GM21423 (cell line): ENCODE data around the gene OFD1.
A peak's percentile ranks its signal among the peaks of the same experiment; 100 is the strongest.
"Not testable (repeated sequence)": the region's sequence is repeated elsewhere in the genome, so short reads cannot be mapped to it uniquely, and the experiment has no call there.

ENCODE experiments used
- ATAC-seq: cut with Tn5 transposase; IDR thresholded peaks from one replicate; pipeline ENCODE4 v1.9.1; 2021; ENCODE audit warnings: mild to moderate bottlenecking, moderate library complexity; ENCODE audit not compliant: unreplicated experiment

The OFD1 gene

DNA sequence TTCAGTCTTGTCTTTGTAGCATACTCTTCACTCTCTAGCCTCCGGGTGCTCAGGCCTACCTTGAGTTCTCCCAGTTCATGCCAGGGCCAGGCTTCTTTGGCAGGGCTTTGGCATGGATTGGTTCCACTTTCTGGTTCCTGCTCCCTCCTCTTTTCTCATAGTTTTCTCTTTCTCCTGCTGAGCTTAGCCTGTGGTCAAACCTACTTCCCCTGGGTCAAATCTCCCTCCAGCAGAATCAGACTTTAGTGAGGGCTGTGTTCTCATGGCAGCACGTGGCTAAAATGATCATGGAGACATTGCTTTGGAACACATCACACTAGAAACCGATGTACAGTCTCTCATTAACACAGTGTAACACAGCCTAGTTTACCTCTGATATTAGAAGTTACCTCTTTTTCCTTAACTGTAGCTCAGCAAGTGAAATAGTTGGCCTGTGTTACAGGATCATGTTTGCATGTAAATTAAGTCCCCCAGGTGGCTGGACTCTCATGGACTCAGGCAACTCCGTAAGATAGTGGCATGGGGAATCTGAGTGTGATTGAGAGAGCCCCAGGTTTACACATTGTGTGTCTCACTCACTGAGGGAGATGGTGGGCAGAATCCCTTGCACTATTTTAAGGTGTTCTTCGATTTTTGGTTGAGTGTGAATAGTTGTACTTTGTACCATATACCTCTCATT lies 32.3 kb upstream of the OFD1 start:
- no peak for ATAC-seq

DNA sequence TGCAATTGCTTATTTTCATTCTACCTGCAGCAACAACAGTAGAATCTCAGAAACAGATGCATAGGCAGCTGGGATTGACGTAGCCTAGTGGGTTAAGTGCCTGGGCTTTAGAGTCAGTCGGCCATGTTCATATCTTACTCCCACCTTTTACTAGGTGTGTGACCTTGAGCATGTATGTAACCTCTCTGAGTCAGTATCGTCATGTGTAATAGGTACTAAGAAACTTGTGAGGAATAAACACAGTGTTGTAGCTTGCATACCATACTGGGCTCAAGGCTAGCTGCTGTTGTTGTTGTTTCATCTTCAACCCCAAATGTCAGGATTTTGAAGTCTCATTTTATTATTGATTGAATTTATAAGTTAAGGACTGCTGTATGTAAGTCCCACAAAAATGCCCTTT lies 31.4 kb upstream of the OFD1 start:
- no peak for ATAC-seq

DNA sequence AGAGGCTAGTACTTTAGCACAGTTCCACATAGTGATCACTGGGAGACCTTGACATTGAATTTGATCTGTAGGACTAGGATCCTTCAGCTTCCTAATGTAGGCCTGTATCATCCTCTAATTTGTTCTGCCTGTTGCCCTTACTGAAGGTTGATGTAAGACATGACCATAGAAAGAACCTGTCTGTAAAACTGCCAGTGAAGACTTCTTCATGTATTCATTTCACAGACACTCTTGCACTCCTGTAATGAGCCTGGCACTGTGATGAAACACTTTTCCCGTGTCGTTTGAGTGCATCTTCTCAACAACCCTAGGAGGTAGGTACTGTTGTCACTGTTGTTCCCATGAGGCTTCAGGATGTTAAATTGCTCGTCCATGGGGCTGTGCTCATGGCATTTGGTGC lies 31.0 kb upstream of the OFD1 start:
- no peak for ATAC-seq

DNA sequence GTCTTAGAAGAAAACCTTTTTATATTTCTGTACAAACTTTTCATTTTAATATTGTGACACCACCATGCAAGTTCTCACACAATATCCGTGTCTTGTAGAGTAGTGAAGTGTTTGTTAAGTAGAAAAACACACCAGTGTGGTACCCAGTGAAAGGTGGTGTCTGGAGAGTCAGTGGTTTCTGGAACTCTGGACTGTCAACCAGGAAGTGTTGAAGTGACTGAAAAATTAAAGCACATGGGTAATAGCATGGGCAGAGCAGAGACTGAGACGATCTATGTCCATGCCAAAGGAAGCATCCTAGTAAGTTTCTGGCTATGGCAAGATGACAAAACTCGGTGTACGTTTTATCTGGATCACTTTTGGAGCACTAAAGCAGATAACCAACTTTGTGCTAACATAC lies 23.4 kb upstream of the OFD1 start:
- ATAC-seq: no peak

DNA sequence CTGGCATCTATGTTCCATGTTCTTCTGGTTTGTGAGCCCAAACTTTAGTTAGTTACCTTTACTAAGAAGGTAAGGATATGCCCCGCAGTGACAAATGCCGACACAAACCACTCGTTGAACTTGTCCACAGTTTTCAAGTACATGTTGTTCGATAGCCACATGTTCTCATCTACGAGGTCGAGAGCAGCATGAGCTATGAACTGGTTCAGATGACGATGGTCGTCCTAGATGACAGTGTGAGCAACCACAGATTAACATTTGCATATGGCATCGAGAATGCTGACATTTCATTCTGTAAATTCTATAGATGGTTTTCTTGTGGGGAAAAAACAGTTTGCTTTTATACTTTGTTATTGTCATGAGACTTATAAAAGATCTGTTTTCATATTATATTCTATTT lies 18.1 kb upstream of the OFD1 start:
- ATAC-seq: no peak

DNA sequence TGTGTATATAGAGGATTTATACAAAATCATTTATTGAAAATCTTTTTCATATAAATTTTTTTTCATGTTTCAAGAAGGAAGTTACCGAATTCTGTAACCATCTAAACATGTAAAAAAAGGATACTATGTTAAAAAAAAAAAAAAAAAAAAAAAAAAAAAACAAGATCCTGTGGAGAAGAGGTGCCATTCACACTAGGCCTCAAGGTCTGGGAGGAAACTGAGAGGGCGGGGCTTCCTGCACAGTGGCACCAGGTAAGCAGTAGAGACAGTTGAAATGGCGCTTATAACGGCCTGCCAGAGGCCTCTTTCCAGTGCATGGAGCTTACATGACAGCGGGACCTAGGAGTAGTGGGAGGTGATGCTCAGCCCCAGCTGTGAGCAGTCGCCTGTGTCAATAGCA lies 17.6 kb upstream of the OFD1 start:
- no peak for ATAC-seq

DNA sequence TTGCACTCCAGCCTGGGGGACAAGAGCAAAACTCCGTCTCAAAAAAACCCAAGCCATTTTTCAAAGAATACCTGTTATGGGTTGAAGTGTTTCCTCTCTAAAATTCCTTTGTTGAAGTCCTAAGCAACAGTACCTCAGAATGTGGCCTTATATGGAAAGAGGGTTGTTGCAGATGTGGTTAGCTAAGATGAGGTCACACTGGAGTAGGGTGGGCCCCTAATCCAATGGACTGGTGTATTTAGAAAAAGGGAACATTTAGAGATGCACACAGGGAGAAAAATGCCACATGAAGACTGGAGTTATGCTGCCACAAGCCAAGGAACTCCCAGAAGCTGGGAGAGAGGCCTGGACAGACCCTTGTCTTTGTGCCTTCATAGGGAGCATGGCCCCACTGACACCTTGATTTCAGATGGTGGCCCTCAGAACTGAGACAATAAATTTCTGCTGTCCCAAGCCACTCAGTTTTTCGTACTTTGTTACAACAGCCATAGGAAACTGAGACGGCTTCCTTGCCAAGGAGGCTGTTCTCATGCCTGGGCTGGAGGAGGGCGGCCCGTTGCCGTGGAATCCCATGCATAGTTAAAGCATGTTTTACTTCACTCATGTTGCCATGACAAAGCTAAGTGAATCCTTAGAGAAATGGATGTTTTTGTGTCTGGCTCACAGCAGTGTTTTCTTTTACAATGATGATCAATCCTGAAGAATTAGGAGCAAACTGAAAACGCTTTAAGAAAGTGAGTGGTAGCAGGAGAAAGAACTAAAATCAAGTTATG lies 16.7 kb upstream of the OFD1 start:
- no peak for ATAC-seq

DNA sequence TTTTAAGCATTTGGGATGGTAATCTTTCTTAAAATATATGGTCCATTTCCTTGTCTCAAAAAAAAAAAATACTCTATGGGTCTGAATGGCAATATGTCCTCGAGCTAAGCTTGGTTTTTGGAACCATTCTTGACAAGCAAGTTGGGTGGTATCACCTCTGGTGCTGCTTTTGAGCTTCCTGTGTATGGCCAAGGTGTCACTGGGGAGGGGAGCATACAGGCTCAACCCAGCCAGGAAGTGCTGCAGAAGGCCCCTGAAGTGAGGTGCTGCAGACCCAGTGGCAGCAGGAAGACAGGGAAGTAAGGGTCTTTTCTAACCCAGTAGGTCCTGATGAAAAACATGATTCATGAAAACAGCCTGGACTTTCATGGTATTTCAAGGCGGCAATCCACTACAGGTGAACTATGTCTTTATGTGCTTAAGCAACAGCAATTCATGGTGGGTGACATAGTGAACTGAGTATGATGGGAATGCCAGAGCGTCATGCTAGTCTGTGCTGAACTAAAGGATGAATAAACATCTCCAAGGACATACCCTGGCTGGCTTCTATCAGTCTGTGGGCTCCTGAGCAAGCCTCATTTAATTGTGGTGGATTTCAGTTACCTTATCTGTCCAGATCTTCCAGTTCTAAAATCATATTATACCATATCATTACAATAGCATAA lies 15.2 kb upstream of the OFD1 start:
- ATAC-seq: no peak

DNA sequence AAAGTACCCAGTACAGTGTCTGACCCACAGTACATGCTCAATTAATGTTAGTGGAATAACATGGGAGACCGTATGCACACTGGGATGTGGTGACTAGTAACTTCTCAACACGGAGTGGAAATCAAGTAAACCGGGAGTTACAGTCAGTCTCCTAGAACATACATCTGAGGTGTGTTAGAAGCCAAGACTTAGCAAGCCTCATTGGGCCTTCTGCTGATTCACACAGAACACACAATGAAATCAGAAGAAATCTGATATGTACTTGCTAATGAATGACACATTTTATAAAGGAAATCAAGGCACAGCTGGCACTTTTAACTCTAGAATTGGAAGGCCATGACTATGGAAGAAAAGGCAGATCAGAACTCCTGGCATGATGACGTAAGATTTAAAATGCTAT lies 13.2 kb upstream of the OFD1 start:
- no peak for ATAC-seq

DNA sequence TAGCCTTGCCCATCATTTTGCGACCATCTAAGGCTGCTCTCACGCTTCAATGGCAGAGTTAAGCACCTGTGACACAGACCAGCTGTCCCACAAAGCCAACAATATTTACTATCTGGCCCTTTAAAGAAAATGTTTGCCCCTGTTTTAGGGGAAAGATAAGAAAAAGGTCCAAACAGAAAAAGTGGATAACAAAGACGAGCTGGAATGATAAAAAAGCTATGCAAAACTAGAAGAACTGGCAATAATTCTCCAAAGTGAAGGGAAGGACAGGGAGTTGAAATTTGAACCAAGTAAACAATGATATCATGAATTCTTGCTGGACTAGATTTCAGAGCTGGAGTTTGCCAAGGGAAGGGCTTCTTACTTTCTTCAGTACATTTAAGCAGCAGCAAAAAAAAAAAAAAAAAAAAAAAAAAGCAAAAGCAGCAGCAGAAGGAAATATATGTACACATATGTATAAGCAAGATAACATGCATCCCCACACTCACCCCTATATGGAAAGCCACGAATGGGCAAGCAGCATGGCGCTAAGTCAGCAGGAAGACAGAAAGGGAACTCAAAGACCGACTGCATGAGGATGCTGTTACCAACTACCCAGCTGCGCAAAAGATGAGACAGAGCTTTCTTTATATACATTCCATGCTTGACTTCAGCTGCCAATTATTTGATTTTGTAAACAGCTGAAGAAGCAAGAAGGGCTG lies 12.6 kb upstream of the OFD1 start:
- ATAC-seq: no peak

DNA sequence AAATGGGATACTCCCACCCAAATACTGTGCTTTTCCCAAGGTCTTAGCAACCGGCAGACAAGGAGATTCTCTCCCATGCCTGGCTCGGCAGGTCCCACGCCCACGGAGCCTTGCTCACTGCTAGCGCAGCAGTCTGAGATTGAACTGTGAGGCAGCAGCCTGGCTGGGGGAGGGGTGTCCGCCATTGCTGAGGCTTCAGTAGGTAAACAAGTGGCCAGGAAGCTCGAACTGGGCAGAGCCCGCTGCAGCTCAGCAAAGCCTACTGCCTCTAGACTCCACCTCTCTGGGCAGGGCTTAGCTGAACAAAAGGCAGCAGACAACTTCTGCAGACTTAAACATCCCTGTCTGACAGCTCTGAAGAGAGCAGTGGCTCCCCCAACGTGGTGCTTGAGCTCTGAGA lies 9.7 kb upstream of the OFD1 start:
- not testable (repeated sequence) for ATAC-seq

DNA sequence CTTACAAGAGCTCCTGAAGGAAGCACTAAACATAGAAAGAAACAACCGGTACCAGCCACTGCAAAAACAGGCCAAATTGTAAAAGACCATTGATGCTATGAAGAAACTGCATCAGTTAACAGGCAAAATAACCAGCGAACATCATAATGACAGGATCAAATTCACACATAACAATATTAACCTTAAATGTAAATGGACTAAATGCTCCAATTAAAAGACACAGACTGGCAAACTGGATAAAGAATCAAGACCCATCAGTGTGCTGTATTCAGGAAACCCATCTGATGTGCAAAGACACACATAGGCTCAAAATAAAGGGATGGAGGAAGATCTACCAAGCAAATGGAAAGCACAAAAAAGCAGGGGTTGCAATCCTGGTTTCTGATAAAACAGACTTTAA lies 8.0 kb upstream of the OFD1 start:
- ATAC-seq: not testable (repeated sequence)

DNA sequence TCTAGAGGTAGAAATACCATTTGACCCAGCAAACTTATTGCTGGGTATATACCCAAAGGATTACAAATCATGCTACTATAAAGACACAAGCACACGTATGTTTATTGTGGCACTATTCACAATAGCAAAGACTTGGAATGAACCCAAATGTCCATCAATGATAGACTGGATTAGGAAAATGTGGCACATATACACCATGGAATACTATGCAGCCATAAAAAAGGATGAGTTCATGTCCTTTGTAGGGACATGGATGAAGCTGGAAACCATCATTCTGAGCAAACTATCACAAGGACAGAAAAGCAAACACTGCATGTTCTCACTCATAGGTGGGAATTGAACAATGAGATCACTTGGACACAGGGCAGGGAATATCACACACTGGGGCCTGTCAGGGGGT lies 4.0 kb upstream of the OFD1 start:
- not testable (repeated sequence) for ATAC-seq

DNA sequence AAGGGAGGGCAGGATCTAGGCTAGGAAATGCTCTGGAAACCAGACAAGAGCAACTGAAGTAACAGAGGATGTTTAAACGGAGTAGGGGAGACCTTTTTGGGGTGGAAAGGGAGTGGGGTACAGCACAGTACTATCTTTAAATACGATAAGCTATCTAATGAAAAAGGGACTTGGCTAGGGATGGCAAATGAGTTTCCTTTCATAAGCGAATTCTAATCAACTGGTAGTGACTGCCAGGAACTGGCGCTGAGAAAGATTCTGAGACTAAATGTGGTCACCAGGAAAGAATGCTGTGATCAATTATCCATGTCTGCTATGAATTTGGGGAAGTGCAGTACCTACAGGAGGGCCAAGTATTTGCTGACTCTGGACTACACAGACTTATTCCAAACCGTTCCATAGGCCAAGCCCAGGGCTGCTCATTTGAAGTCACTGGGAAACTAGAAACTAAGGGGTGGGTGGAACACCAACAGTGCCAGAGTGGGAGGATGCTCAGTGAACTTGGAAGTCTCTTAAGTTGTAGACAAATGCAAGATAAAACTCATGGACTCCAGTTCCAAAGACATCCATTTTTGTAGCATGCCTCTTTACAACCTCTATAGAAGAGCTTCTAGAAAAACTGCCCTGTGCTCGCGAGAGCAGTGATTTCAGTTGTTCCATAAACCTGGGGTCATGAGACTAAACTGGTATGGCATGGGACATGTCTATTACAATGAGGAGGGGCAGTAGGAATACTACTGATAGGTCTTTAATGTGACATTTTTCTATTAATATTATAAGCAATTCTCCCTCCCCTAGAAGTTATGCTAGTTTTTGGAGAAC lies 2.1 kb upstream of the OFD1 start:
- no peak for ATAC-seq

DNA sequence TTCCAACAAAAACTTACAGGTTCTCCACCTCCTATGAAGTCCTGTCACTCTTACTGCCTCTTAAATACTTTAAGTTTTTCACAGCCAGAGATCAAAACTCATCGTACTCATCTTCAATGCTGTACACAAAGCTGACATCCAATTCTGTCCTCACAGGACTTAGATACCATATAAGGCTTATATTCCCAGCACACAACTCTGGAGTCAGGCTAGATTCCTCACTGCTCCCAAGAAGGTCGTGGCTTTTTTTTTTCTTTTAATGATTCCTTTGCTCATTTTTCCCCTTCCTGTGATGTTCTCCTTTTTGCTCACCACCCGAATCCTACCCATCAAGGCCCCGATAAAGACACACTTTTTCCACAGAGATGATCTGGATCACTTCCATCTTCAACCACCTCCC lies 1.0 kb upstream of the OFD1 start:
- ATAC-seq: no peak

DNA sequence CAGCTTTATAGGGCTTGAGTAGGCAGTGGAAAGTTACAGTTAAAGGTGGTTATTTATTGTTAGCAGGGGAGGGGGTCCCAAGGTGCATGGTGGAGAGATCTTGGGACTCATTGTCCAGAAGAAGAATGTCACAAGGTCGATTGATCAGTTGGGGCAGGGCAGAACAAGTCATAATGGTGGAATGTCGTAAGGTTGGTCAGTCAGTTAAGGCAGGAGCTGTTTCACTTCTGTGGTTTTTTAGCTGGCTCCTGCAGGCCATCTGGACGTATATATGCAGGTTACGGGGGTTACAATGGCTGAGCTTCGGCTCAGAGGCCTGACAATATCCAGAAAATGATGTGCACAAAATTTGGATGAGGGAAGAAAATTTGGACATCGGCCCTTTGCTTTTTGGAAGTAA lies 7.1 kb downstream of the OFD1 start:
- no peak for ATAC-seq

DNA sequence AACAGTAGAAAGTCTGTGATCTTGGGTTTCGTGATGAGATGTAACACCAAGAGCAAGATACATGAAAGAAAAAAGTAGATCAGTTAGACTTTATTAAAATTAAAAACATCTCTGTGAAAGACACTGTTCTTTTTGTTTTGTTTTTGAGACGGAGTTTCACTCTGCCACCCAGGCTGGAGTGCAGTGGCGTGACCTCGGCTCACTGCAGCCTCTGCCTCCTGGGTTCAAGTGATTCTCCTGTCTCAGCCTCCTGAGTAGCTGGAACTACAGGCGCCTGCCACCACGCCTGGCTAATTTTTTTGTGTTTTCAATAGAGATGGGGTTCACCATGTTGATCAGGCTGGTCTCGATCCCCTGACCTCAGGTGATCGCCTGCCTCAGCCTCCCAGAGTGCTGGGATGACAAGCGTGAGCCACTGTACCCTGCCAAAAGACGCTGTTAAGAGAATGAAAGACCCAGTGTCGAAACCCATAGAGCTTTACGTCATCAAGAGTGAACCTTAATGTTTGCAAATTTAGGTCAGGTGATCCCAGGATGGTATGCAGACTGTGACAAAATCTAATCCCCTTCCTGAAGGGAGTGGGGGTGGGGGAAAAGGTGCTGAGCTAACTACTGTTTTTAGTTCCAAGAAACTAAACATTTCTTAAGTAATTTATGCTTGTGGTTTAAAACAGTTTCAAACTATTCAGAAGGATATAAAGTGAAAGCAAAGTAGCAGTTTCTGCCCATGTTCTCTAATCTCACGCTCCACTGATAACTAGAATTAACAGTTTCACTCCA lies 8.0 kb downstream of the OFD1 start:
- ATAC-seq: peak; percentile 89

DNA sequence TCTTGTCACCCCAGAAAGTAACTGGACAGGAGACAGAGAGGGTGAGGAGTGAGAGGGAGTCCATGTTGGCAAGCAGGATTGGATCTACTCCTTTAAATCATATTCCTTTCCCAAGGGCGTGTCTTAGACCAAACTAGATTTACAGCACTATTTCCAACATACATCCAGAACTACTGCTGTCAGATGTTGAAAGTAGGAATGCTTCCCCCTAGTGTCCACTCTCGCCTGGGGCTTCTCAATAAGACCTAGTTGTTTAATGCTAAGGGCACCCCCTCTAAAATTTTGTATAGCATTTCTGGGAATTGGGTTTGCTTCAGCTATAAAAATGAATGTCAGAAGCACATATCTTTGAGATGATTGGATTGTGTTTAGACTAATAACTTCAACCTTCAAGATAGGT lies 13.3 kb downstream of the OFD1 start:
- no peak for ATAC-seq

DNA sequence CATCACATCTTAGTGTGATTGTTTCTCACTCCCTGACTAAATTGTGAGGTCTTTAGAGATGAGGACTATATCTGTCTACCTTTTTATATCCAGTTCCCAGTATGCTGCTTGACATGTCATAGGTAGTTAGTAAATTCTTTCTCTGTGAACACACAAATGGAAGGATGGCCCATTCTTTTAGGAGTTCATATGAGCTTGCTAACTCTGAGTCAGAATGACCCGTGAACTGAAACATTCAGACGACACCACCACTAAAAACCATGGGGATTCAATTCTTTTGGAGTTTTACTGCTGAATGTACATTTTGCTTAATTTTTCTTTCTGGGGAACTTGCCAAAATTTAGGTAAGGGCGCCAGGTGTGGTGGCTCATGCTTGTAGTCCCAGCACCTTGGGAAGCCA lies 13.9 kb downstream of the OFD1 start:
- no peak for ATAC-seq

DNA sequence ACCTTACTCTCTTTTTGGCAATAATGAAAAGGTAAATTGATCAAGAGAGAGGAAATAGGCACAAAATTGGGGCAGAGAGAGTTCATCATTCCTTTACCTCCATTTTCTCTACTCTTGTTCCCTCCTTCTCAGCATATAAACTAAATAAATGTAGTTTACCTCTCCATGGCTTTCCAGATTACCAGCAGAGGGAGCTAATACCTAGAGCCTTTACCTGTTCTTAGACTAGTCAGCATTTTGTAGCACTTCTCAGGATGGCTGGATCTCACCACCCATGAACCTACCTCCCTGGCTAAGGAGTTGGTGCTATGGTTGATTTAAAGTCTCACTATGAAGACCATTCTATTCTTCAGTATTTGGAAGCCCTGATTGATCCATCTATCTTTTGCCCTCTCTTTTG lies 15.7 kb downstream of the OFD1 start:
- no peak for ATAC-seq
